ENCODE measurements around the gene ONECUT3.

- TF ChIP-seq CEBPB (IDR thresholded peaks at IDR 0.05; ENCODE audit: low read depth, low read length) = no peak
- TF ChIP-seq, protein P1, sequence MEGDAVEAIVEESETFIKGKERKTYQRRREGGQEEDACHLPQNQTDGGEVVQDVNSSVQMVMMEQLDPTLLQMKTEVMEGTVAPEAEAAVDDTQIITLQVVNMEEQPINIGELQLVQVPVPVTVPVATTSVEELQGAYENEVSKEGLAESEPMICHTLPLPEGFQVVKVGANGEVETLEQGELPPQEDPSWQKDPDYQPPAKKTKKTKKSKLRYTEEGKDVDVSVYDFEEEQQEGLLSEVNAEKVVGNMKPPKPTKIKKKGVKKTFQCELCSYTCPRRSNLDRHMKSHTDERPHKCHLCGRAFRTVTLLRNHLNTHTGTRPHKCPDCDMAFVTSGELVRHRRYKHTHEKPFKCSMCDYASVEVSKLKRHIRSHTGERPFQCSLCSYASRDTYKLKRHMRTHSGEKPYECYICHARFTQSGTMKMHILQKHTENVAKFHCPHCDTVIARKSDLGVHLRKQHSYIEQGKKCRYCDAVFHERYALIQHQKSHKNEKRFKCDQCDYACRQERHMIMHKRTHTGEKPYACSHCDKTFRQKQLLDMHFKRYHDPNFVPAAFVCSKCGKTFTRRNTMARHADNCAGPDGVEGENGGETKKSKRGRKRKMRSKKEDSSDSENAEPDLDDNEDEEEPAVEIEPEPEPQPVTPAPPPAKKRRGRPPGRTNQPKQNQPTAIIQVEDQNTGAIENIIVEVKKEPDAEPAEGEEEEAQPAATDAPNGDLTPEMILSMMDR (conservative IDR thresholded peaks at IDR 0.05; ENCODE audit: low read depth, low read length) = no peak
These were observed 2.8 kb upstream of the ONECUT3 start for GRCh38 chr19:1750343-1751021.
